Activated B cell treated with CpG ODN at 0.5 μM for 24 hours (primary cell): Measurements from ENCODE around the gene SETDB1. TPM values are rescaled to one million over a fixed set of nuclear protein-coding genes. Genes with fewer than 3 reads are reported as not detected.

Source experiments
- ATAC-seq: fragments of 200-7000 bp; cut with Tn5 transposase; one replicate; pipeline ENCODE4 v1.10.0; 2021; ENCODE audit warnings: low read depth, mild to moderate bottlenecking, moderate library complexity
- CTCF ChIA-PET: fragments of 350-600 bp; sonication (Branson Sonifier 250); formaldehyde crosslinking; loops from one replicate; lab custom pipeline; 2021; ENCODE audit warnings: antibody characterized with exemption; lab: Charles Lee
- POLR2A ChIA-PET: fragments of 350-600 bp; sonication (Branson Sonifier 250); formaldehyde crosslinking; loops from one replicate; lab custom pipeline; 2021; ENCODE audit warnings: antibody characterized with exemption; lab: Charles Lee
- DNase-seq: peaks from one replicate; pipeline ENCODE4 v3.0.0; 2022
- H3K27ac Mint-ChIP-seq: one replicate; pipeline ENCODE4 v1.8.0; 2020; ENCODE audit warnings: mixed read lengths
- H3K27me3 Mint-ChIP-seq: one replicate; pipeline ENCODE4 v1.8.0; 2021; ENCODE audit warnings: mixed read lengths
- H3K36me3 Mint-ChIP-seq: one replicate; pipeline ENCODE4 v1.8.0; 2021; ENCODE audit warnings: low read depth, mixed read lengths
- H3K4me1 Mint-ChIP-seq: one replicate; pipeline ENCODE4 v1.8.0; 2021; ENCODE audit warnings: mixed read lengths
- H3K4me3 Mint-ChIP-seq: one replicate; pipeline ENCODE4 v1.8.0; 2020; ENCODE audit warnings: mild to moderate bottlenecking, mixed read lengths
- H3K9me3 Mint-ChIP-seq: one replicate; pipeline ENCODE4 v1.8.0; 2020; ENCODE audit warnings: mixed read lengths
- CTCF ChIP-seq: fragments of 200-600 bp; IDR thresholded peaks from one replicate; pipeline ENCODE4 v1.8.0; 2022; ENCODE audit warnings: antibody characterized with exemption, mild to moderate bottlenecking
- intact Hi-C: fragments of 100-400 bp; cut with micrococcal nuclease; formaldehyde crosslinking; loops from one replicate; pipeline ENCODE4 v1.15.1; 2024
- total RNA-seq: library from RNA; stranded (reverse); gene quantifications from 2 replicates; pipeline ENCODE4 v1.2.3, GENCODE V29; 2022

Gene SETDB1
- total RNA-seq, 1 donor from 2014 or later: 105 TPM

GRCh38 chr1:151006327-151007052, 80.3 kb downstream of the SETDB1 start, which contains the start of gene MINDY1:
Gene MINDY1 (minus strand): TSS chr1:151006902. CDS start chr1:151002617, 4,285 bp downstream.
- ChIA-PET POLR2A (interaction anchor here (1.0 to 1.9 kb wide), 11 partner anchors 10 to 643 kb away, joined by 3 to 8 read pairs (median 4); partner anchors contain the start of genes C1orf56, CDC42SE1, CERS2 and GABPB2), CTCF (interaction anchor here (0.6 to 2.6 kb wide), 7 partner anchors 8 to 447 kb away, joined by 3 to 19 read pairs (median 4); no protein-coding TSS in a partner anchor)
- DNase-seq (peak; percentile 29), ATAC-seq (peak; percentile 43)
- Mint-ChIP-seq H3K4me3 (peak within 1 kb of the TSS; percentile 98), H3K27me3 (no peaks in the 10 kb centered on the region), H3K9me3 (no peaks in the 10 kb centered on the region), H3K4me1 (peaks cover 68% of the 10 kb centered on the region), H3K36me3 (peaks cover 16% of the 10 kb centered on the region), H3K27ac (peak within 1 kb of the TSS; percentile 93)
- intact Hi-C loops: loop anchor here (5.0 to 10.0 kb wide), 4 partner anchors 151 to 606 kb away; partner anchors contain the start of genes PSMD4, SNX27 and TNFAIP8L2
- no peak for TF ChIP-seq CTCF

- Mint-ChIP-seq H3K27ac (peak overlapping the region; percentile 93), H3K36me3 (peaks cover 13% of the 10 kb centered on the region), H3K4me1 (peaks cover 69% of the 10 kb centered on the region), H3K4me3 (peak overlapping the region; percentile 98), H3K9me3 (no peaks in the 10 kb centered on the region), H3K27me3 (no peaks in the 10 kb centered on the region)
- intact Hi-C loops: loop anchor here (1.0 to 10.0 kb wide), 11 partner anchors 29 to 604 kb away; partner anchors contain the start of genes ARNT, CDC42SE1, PSMD4 and SETDB1
- DNase-seq (no peak), ATAC-seq (no peak)
- no peak for TF ChIP-seq CTCF
- POLR2A ChIA-PET: no interaction called here
- CTCF ChIA-PET: no interaction called here
These were observed 81.7 kb downstream of the SETDB1 start for GRCh38 chr1:151007853-151008243.

DNA sequence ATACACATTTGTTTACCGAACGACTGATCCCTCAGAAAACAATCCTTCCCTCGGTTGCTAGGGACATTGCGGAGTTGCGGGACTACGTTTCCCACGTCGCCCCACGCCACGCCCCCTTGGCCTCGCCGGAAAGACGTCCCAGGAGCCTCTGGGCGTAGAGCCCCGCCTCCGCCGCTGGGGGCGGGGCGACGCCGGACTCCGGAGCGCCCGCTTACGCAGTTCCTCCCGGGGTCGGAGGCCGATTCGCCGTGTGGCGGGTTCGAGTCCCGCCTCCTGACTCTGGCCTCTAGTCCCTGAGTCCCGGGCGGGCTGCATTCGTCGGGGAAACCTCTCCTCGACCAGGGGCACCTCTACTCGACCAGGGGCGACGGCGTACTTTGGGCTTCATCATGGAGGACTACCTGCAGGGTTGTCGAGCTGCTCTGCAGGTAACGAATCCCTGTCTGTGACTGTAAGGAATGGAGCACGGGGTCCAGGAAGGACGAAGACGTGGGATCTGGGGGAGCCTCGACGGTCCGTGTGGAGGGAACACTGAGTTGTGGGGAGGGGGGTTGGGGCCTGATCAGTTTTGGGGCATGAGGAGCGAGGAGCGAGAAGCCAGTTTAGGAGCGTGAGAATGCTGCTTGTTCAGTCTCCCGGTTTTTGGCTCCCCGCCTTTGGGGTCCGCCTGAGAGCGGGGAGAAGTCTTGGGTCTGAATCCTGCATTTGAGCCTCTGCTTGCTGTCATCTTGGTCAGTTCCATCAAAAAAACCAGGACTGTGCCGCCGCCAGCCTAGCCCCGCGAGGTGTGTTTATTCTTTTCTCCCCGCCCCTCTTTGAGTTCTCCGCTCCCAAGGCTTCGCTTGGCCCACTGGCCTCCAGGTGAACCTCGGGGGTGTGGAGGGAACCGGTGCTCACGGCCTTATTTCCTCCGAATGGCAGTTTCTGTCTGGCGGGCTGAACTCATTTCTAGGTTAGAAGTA, 82.4 kb downstream of the SETDB1 start, which contains the start of gene PRUNE1:
TSS of gene PRUNE1 (plus strand) at position 206 of the 962 bp plus-strand sequence. CDS start at position 390, 184 bp downstream.
- Mint-ChIP-seq H3K4me3 (peak within 1 kb of the TSS; percentile 98), H3K36me3 (peaks cover 16% of the 10 kb centered on the region), H3K9me3 (no peaks in the 10 kb centered on the region), H3K27ac (peak within 1 kb of the TSS; percentile 93), H3K4me1 (peaks cover 67% of the 10 kb centered on the region), H3K27me3 (no peaks in the 10 kb centered on the region)
- ChIA-PET POLR2A (interaction anchor here (0.6 kb wide), 1 partner anchor 333 kb away, joined by 4 read pairs; no protein-coding TSS in a partner anchor), CTCF (no interaction called here)
- intact Hi-C loops: loop anchor here (1.0 to 10.0 kb wide), 11 partner anchors 29 to 604 kb away; partner anchors contain the start of genes ARNT, CDC42SE1, PSMD4 and SETDB1
- peak; percentile 94 for ATAC-seq
- no peak for TF ChIP-seq CTCF
- DNase-seq: peak; percentile 91

GRCh38 chr1:151009206-151009587, 83.0 kb downstream of the SETDB1 start:
- ChIA-PET POLR2A (no interaction called here), CTCF (interaction anchor here (0.6 kb wide), 1 partner anchor 52 kb away, joined by 3 read pairs; no protein-coding TSS in a partner anchor)
- DNase-seq: no peak
- intact Hi-C loops: loop anchor here (2.0 to 10.0 kb wide), 7 partner anchors 40 to 603 kb away; partner anchors contain the start of genes CDC42SE1, PSMD4, SNX27 and TNFAIP8L2
- Mint-ChIP-seq H3K27ac (peak overlapping the region; percentile 93), H3K9me3 (no peaks in the 10 kb centered on the region), H3K4me3 (peak overlapping the region; percentile 98), H3K27me3 (no peaks in the 10 kb centered on the region), H3K4me1 (peaks cover 63% of the 10 kb centered on the region), H3K36me3 (peaks cover 18% of the 10 kb centered on the region)
- no peak for TF ChIP-seq CTCF
- ATAC-seq: no peak
